Mesothelial cell of epicardium (in vitro differentiated cells): ENCODE results near the gene ATP23. TPM values are rescaled to one million over a fixed set of nuclear protein-coding genes. Genes with fewer than 3 reads are reported as not detected.

Experiments
- DNase-seq, 2 experiments: peaks; one replicate each; pipeline ENCODE4 v3.0.0; 2021; ENCODE audit warnings: low spot score in 2 of 2; ENCODE audit not compliant: unreplicated experiment in 2 of 2
- H3K27ac Mint-ChIP-seq: 2 replicates; pipeline ENCODE4 v1.8.0; 2021; ENCODE audit warnings: mixed read lengths
- H3K27me3 Mint-ChIP-seq: 2 replicates; pipeline ENCODE4 v1.8.0; 2021; ENCODE audit warnings: low read depth, mixed read lengths
- H3K36me3 Mint-ChIP-seq: 2 replicates; pipeline ENCODE4 v1.8.0; 2021; ENCODE audit warnings: mixed read lengths
- H3K4me1 Mint-ChIP-seq: 2 replicates; pipeline ENCODE4 v1.8.0; 2021; ENCODE audit warnings: mixed read lengths
- H3K4me3 Mint-ChIP-seq: 2 replicates; pipeline ENCODE4 v1.8.0; 2021; ENCODE audit warnings: mild to moderate bottlenecking, moderate library complexity, mixed read lengths
- H3K9me3 Mint-ChIP-seq: 2 replicates; pipeline ENCODE4 v1.8.0; 2021; ENCODE audit warnings: mixed read lengths
- CTCF ChIP-seq: fragments of 200-600 bp; sonication (generic); IDR thresholded peaks from one replicate; pipeline ENCODE4 v1.5.0; 2021; ENCODE audit warnings: antibody characterized with exemption; ENCODE audit not compliant: unreplicated experiment
- total RNA-seq: library from RNA; stranded (reverse); gene quantifications from 3 replicates; pipeline ENCODE4 v1.2.1, GENCODE V29; 2021

Gene ATP23
- total RNA-seq, 1 donor from 2014 or later: 5.5 TPM

- Mint-ChIP-seq H3K9me3 (no peaks in the 10 kb centered on the region), H3K27me3 (peaks cover 36% of the 10 kb centered on the region), H3K27ac (no peak overlapping the region), H3K4me1 (peaks cover 6% of the 10 kb centered on the region), H3K4me3 (no peak overlapping the region), H3K36me3 (no peaks in the 10 kb centered on the region)
- TF ChIP-seq CTCF: no peak
- no peak for DNase-seq
Measured at GRCh38 chr12:57906821-57907220, 34.5 kb upstream of the ATP23 start.

GRCh38 chr12:57907281-57907680 is 34.1 kb upstream of the ATP23 start:
- Mint-ChIP-seq H3K9me3 (no peaks in the 10 kb centered on the region), H3K4me1 (peaks cover 6% of the 10 kb centered on the region), H3K4me3 (no peak overlapping the region), H3K27ac (no peak overlapping the region), H3K27me3 (peaks cover 36% of the 10 kb centered on the region), H3K36me3 (no peaks in the 10 kb centered on the region)
- no peak for DNase-seq
- TF ChIP-seq CTCF: no peak

- no peak for DNase-seq
- Mint-ChIP-seq H3K36me3 (no peaks in the 10 kb centered on the region), H3K27ac (no peak overlapping the region), H3K4me1 (peaks cover 6% of the 10 kb centered on the region), H3K4me3 (no peak overlapping the region), H3K9me3 (no peaks in the 10 kb centered on the region), H3K27me3 (peaks cover 42% of the 10 kb centered on the region)
- TF ChIP-seq CTCF: no peak
Measured at GRCh38 chr12:57908511-57908910, 32.9 kb upstream of the ATP23 start.

- Mint-ChIP-seq H3K4me1 (peaks cover 6% of the 10 kb centered on the region), H3K27ac (no peak overlapping the region), H3K36me3 (no peaks in the 10 kb centered on the region), H3K9me3 (no peaks in the 10 kb centered on the region), H3K27me3 (peaks cover 46% of the 10 kb centered on the region), H3K4me3 (no peak overlapping the region)
- TF ChIP-seq CTCF: no peak
- no peak for DNase-seq
Measured at GRCh38 chr12:57909056-57909455, 32.3 kb upstream of the ATP23 start.

- DNase-seq: no peak
- Mint-ChIP-seq H3K4me3 (no peak overlapping the region), H3K9me3 (no peaks in the 10 kb centered on the region), H3K27ac (no peak overlapping the region), H3K27me3 (peaks cover 52% of the 10 kb centered on the region), H3K36me3 (no peaks in the 10 kb centered on the region), H3K4me1 (peaks cover 6% of the 10 kb centered on the region)
- TF ChIP-seq CTCF: no peak
Measured at GRCh38 chr12:57909611-57910010, 31.8 kb upstream of the ATP23 start.

- no peaks in the 10 kb centered on the region for H3K4me1 Mint-ChIP-seq
- no peak overlapping the region for H3K4me3 Mint-ChIP-seq
- peaks cover 3% of the 10 kb centered on the region for H3K9me3 Mint-ChIP-seq
- peaks cover 42% of the 10 kb centered on the region for H3K27me3 Mint-ChIP-seq
- no peak overlapping the region for H3K27ac Mint-ChIP-seq
- TF ChIP-seq CTCF: no peak
- no peak for DNase-seq
- no peaks in the 10 kb centered on the region for H3K36me3 Mint-ChIP-seq
Measured at GRCh38 chr12:57918147-57918546, 23.2 kb upstream of the ATP23 start.
